Measurements from ENCODE around the gene PADI2. TPM values are rescaled to one million over a fixed set of nuclear protein-coding genes. Genes with fewer than 3 reads are reported as not detected.

The PADI2 gene
- total and polyA plus RNA-seq, 2 experiments from 2014 or later = 1.7 to 4.3 TPM

DNA sequence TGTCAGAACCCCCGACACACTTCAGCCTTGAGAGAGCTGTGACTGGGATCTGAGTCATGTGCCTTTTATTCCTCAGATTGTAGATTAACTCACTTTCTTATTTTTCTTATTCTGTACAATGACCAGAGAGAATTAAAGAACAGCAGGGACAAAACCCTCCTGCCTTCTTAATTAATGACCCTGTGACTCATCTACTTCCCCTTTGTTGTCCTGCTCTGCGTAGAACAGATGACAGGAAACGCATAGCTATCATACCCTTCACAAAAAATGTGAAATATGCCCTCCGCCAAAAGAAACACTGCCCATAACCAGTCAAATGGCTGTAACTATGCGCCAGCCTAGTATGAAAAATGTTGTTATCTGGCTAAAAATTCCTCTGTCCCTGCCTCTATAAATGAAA, 9.1 kb upstream of the PADI2 start:
- peaks cover 20% of the 10 kb centered on the region for H3K4me1 Mint-ChIP-seq
- DNase-seq (ENCODE audit: low spot score) = peak; percentile 54
- ATAC-seq = no peak
- Histone ChIP-seq H3K9me2 (ENCODE audit: insufficient read depth) (peaks cover 9% of the 10 kb centered on the region), H3K79me2 (replicated peaks; ENCODE audit: insufficient read depth) (no peaks in the 10 kb centered on the region), H3K4me2 (peak overlapping the region; percentile 46; the same call in 1 of the 2 replicates), H3K27me3 (ENCODE audit: insufficient read depth) (no peaks in the 10 kb centered on the region), H3K36me3 (ENCODE audit: insufficient read depth) (no peaks in the 10 kb centered on the region), H2AFZ (no peak overlapping the region), H3K27ac (ENCODE audit: low read depth) (peak overlapping the region; percentile 76), H3F3A (replicated peaks; ENCODE audit: low read depth) (0 out of 2 replicates have a peak, but pooled peaks cover 6% of the 10 kb centered on the region), H3K4me1 (ENCODE audit: insufficient read depth) (peaks cover 20% of the 10 kb centered on the region), H4K20me1 (replicated peaks; ENCODE audit: insufficient read depth) (no peaks in the 10 kb centered on the region), H3K4me3 (no peak overlapping the region)
- TF ChIP-seq, protein P1, sequence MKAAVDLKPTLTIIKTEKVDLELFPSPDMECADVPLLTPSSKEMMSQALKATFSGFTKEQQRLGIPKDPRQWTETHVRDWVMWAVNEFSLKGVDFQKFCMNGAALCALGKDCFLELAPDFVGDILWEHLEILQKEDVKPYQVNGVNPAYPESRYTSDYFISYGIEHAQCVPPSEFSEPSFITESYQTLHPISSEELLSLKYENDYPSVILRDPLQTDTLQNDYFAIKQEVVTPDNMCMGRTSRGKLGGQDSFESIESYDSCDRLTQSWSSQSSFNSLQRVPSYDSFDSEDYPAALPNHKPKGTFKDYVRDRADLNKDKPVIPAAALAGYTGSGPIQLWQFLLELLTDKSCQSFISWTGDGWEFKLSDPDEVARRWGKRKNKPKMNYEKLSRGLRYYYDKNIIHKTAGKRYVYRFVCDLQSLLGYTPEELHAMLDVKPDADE (IDR thresholded peaks at IDR 0.05) = 0 out of 2 replicates have a peak, but pooled peaks have one; percentile 40
- TF ChIP-seq EZH2phosphoT487 (IDR thresholded peaks at IDR 0.05; ENCODE audit: unreplicated experiment) = no peak
- no peak overlapping the region; the same call in 2 of the 3 replicates for H3K4me3 Mint-ChIP-seq
- peaks cover 15% of the 10 kb centered on the region for H3K27me3 Mint-ChIP-seq (ENCODE audit: insufficient read depth, low read depth, poor library complexity)
- H3K36me3 Mint-ChIP-seq (ENCODE audit: low read depth) = no peaks in the 10 kb centered on the region
- no peaks in the 10 kb centered on the region for H3K9me3 Mint-ChIP-seq
- 0 out of 2 replicates have a peak overlapping the region, but pooled peaks have one; percentile 45 for H3K27ac Mint-ChIP-seq

- TF ChIP-seq EZH2phosphoT487 (IDR thresholded peaks at IDR 0.05; ENCODE audit: unreplicated experiment) (no peak), CTCF (conservative IDR thresholded peaks at IDR 0.05; ENCODE audit: low read depth in 2 of 2) (peak; percentile 91 to 98)
- Mint-ChIP-seq H3K36me3 (ENCODE audit: low read depth) (no peaks in the 10 kb centered on the region), H3K9me3 (no peaks in the 10 kb centered on the region), H3K4me1 (peaks cover 31% of the 10 kb centered on the region), H3K27ac (no peak overlapping the region), H3K4me3 (no peak overlapping the region), H3K27me3 (ENCODE audit: insufficient read depth, low read depth, poor library complexity) (peaks cover 17% of the 10 kb centered on the region)
- Histone ChIP-seq H4K20me1 (replicated peaks; ENCODE audit: insufficient read depth) (no peaks in the 10 kb centered on the region), H3K9me2 (ENCODE audit: insufficient read depth) (no peaks in the 10 kb centered on the region), H3K4me2 (no peak overlapping the region), H3K36me3 (ENCODE audit: insufficient read depth) (no peaks in the 10 kb centered on the region), H3K4me1 (ENCODE audit: insufficient read depth) (peaks cover 16% of the 10 kb centered on the region), H3F3A (replicated peaks; ENCODE audit: low read depth) (0 out of 2 replicates have a peak, but pooled peaks cover 6% of the 10 kb centered on the region), H3K4me3 (no peak overlapping the region), H3K27ac (ENCODE audit: low read depth) (no peak overlapping the region), H2AFZ (peak overlapping the region; percentile 99), H3K79me2 (replicated peaks; ENCODE audit: insufficient read depth) (no peaks in the 10 kb centered on the region), H3K27me3 (ENCODE audit: insufficient read depth) (no peaks in the 10 kb centered on the region)
- peak; percentile 90 for ATAC-seq
- DNase-seq (ENCODE audit: low spot score) = peak; percentile 94
Measured at GRCh38 chr1:17125756-17126237, 6.5 kb upstream of the PADI2 start.

- Histone ChIP-seq H3K79me2 (replicated peaks; ENCODE audit: insufficient read depth) (no peaks in the 10 kb centered on the region), H3K36me3 (ENCODE audit: insufficient read depth) (no peaks in the 10 kb centered on the region), H3F3A (replicated peaks; ENCODE audit: low read depth) (peaks cover 6% of the 10 kb centered on the region; the same call in 1 of the 2 replicates), H3K4me2 (no peak overlapping the region), H3K4me1 (ENCODE audit: insufficient read depth) (peaks cover 6% of the 10 kb centered on the region; the same call in 1 of the 2 replicates), H4K20me1 (replicated peaks; ENCODE audit: insufficient read depth) (no peaks in the 10 kb centered on the region), H3K27ac (ENCODE audit: low read depth) (no peak overlapping the region), H3K27me3 (ENCODE audit: insufficient read depth) (peaks cover 7% of the 10 kb centered on the region), H3K9me2 (ENCODE audit: insufficient read depth) (no peaks in the 10 kb centered on the region), H3K4me3 (no peak overlapping the region), H2AFZ (no peak overlapping the region)
- no peaks in the 10 kb centered on the region for H3K9me3 Mint-ChIP-seq
- peaks cover 20% of the 10 kb centered on the region for H3K27me3 Mint-ChIP-seq (ENCODE audit: insufficient read depth, low read depth, poor library complexity)
- H3K27ac Mint-ChIP-seq = no peak overlapping the region
- H3K4me1 Mint-ChIP-seq = peaks cover 30% of the 10 kb centered on the region
- no peaks in the 10 kb centered on the region for H3K36me3 Mint-ChIP-seq (ENCODE audit: low read depth)
- ATAC-seq = no peak
- DNase-seq (ENCODE audit: low spot score) = no peak
- no peak overlapping the region for H3K4me3 Mint-ChIP-seq
- TF ChIP-seq JUNB (IDR thresholded peaks at IDR 0.05; ENCODE audit: unreplicated experiment) = no peak
- no peak for TF ChIP-seq STAT1 (IDR thresholded peaks at IDR 0.05; ENCODE audit: unreplicated experiment)
- TF ChIP-seq, protein P1 (IDR thresholded peaks at IDR 0.05) = no peak
Measured at GRCh38 chr1:17123196-17124045, 4.2 kb upstream of the PADI2 start.
